Ectodermal cell (in vitro differentiated cells): ENCODE data around the gene TMEM54.

Experiments
- H3K27ac ChIP-seq: 2 replicates; pipeline ENCODE4 v1.7.0; 2013; ENCODE audit warnings: mild to moderate bottlenecking, low read depth, low read length; ENCODE audit not compliant: insufficient read depth, poor library complexity, severe bottlenecking
- H3K27me3 ChIP-seq: 2 replicates; pipeline ENCODE4 v1.7.0; 2013; ENCODE audit warnings: mild to moderate bottlenecking, low read length; ENCODE audit not compliant: insufficient read depth, control insufficient read depth, poor library complexity, severe bottlenecking
- H3K36me3 ChIP-seq: one replicate; pipeline ENCODE4 v1.7.0; 2013; ENCODE audit warnings: low read length; ENCODE audit not compliant: control insufficient read depth, insufficient read depth
- H3K4me1 ChIP-seq: one replicate; pipeline ENCODE4 v1.7.0; 2013; ENCODE audit warnings: low read length; ENCODE audit not compliant: control insufficient read depth, insufficient read depth
- H3K4me3 ChIP-seq: 2 replicates; pipeline ENCODE4 v1.7.0; 2013; ENCODE audit warnings: low read depth, low read length, control low read depth; ENCODE audit not compliant: insufficient read depth
- H3K9me3 ChIP-seq: 2 replicates; pipeline ENCODE4 v1.7.0; 2013; ENCODE audit warnings: mild to moderate bottlenecking, low read length, moderate library complexity; ENCODE audit not compliant: control insufficient read depth
- WGBS, 2 experiments: methylation state at CpG; one replicate each; pipeline ENCODE4 v1.1.7; 2013; ENCODE audit warnings: missing lambda C conversion rate in 2 of 2; 5-methylcytosine and 5-hydroxymethylcytosine counted together

TMEM54 gene

GRCh38 chr1:32888677-32889420 lies 12.3 kb downstream of the TMEM54 start:
- Histone ChIP-seq H3K36me3 (no peaks in the 10 kb centered on the region), H3K27ac (no peak overlapping the region), H3K9me3 (no peaks in the 10 kb centered on the region), H3K4me3 (no peak overlapping the region), H3K27me3 (peaks cover 53% of the 10 kb centered on the region), H3K4me1 (peaks cover 16% of the 10 kb centered on the region)
- 91 to 92% methylated on average over 24 of the region's 24 CpGs for WGBS, 2 experiments

- no peak overlapping the region for H3K4me3 ChIP-seq
- peaks cover 53% of the 10 kb centered on the region for H3K27me3 ChIP-seq
- 79% methylated on average over 3 of the region's 3 CpGs for WGBS, 2 experiments
- H3K4me1 ChIP-seq, result peaks cover 16% of the 10 kb centered on the region
- H3K36me3 ChIP-seq, result no peaks in the 10 kb centered on the region
- H3K27ac ChIP-seq, result no peak overlapping the region
- H3K9me3 ChIP-seq, result no peaks in the 10 kb centered on the region
Measured at GRCh38 chr1:32888134-32888533, 13.1 kb downstream of the TMEM54 start.

DNA sequence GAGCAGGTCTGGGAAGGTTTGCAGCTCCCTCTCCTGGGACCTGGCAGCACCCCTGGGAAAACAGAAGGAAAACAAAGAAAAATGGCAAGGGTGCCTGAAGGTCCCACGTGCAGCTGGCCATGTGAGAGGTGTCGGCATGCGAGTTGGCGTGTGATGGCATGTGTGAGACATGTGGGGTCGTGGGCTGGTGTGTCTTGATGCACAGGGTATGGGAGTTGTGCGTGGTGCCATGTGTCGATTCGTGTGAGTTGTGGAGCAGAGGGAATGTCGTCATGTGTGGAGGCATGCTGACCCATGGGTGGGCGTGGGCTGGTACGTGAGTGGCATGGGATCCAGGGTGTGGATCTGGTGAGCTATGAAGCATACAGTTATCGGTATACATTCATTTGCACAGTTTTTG lies 13.6 kb downstream of the TMEM54 start:
- no peaks in the 10 kb centered on the region for H3K36me3 ChIP-seq
- no peak overlapping the region for H3K4me3 ChIP-seq
- H3K27me3 ChIP-seq, result peaks cover 51% of the 10 kb centered on the region
- no peak overlapping the region for H3K27ac ChIP-seq
- H3K4me1 ChIP-seq, result peaks cover 16% of the 10 kb centered on the region
- H3K9me3 ChIP-seq, result no peaks in the 10 kb centered on the region
- 80 to 83% methylated on average over 12 of the region's 12 CpGs for WGBS, 2 experiments

DNA sequence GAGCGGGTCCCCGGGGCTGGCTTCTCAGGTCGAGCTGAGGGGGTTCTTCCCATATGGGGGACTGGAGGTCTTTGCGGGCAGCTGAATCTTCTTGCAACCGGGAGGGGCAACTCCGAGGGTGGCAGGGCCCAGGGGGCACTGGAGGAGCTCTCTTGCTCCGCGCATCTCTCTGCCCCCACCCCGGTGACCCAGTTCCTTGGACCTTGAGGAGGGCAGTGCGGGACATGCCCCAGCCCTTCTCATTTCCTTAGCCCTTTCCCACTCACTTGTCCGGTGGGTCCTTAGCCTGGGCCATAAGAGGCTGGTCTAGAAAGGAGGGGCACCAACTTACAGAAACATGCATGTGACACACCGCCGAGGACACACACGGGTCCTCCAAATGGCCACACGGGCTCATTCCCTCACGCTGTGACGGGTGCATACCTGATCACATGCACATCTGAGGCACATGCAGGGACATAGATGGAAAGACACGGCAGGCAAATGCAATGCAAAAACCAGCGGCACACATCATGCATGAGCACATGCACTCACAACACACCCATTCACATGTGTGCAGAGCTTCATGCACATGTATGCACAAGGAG lies 14.3 kb downstream of the TMEM54 start:
- no peak overlapping the region for H3K4me3 ChIP-seq
- 49 to 51% methylated on average over 19 of the region's 19 CpGs for WGBS, 2 experiments
- H3K27ac ChIP-seq, result no peak overlapping the region
- H3K36me3 ChIP-seq, result no peaks in the 10 kb centered on the region
- peaks cover 14% of the 10 kb centered on the region for H3K4me1 ChIP-seq
- H3K9me3 ChIP-seq, result no peaks in the 10 kb centered on the region
- peaks cover 44% of the 10 kb centered on the region for H3K27me3 ChIP-seq

GRCh38 chr1:32886004-32886827 lies 15.0 kb downstream of the TMEM54 start, which contains the start of gene HPCA:
Gene HPCA (plus strand): TSS chr1:32886491. CDS start chr1:32888899, 2,408 bp downstream.
- 7 to 8% methylated on average over 79 of the region's 79 CpGs for WGBS, 2 experiments
- Histone ChIP-seq H3K27ac (no peak within 1 kb of the TSS), H3K9me3 (no peaks in the 10 kb centered on the region), H3K4me1 (peaks cover 14% of the 10 kb centered on the region), H3K27me3 (peaks cover 39% of the 10 kb centered on the region), H3K4me3 (peak within 1 kb of the TSS; percentile 3), H3K36me3 (no peaks in the 10 kb centered on the region)

GRCh38 chr1:32885676-32886003 lies 15.5 kb downstream of the TMEM54 start:
- Histone ChIP-seq H3K9me3 (no peaks in the 10 kb centered on the region), H3K4me3 (no peak overlapping the region), H3K4me1 (peaks cover 14% of the 10 kb centered on the region), H3K27me3 (peaks cover 39% of the 10 kb centered on the region), H3K36me3 (no peaks in the 10 kb centered on the region), H3K27ac (no peak overlapping the region)
- 32 to 39% methylated on average over 8 of the region's 8 CpGs for WGBS, 2 experiments

GRCh38 chr1:32884726-32885125 lies 16.5 kb downstream of the TMEM54 start:
- Histone ChIP-seq H3K4me3 (no peak overlapping the region), H3K36me3 (no peaks in the 10 kb centered on the region), H3K4me1 (peaks cover 14% of the 10 kb centered on the region), H3K27ac (no peak overlapping the region), H3K9me3 (no peaks in the 10 kb centered on the region), H3K27me3 (peaks cover 39% of the 10 kb centered on the region)
- 62 to 65% methylated on average over 12 of the region's 12 CpGs for WGBS, 2 experiments

DNA sequence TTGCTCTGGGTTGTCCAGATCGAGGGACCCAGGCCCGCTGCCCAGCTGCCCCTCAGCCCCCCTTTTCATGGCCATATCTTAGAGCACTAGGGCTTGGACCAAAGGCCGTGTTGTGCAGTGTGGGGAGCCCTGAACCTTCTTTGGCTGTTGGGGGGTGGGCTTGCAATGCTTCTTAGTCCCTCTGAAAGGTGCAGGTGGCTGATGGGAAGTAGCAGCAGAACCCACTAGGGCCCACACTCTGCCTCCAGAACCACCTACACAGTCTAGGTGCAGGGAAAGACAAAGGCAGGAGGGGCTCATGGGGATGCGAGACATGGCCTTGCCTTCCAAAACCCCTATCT lies 17.2 kb downstream of the TMEM54 start:
- WGBS, 2 experiments, result 80 to 89% methylated on average over 4 of the region's 4 CpGs
- Histone ChIP-seq H3K36me3 (no peaks in the 10 kb centered on the region), H3K4me3 (no peak overlapping the region), H3K27ac (no peak overlapping the region), H3K9me3 (no peaks in the 10 kb centered on the region), H3K27me3 (peaks cover 39% of the 10 kb centered on the region), H3K4me1 (peaks cover 14% of the 10 kb centered on the region)

GRCh38 chr1:32883338-32884031 lies 17.7 kb downstream of the TMEM54 start:
- Histone ChIP-seq H3K4me3 (no peak overlapping the region), H3K27me3 (peaks cover 39% of the 10 kb centered on the region), H3K36me3 (no peaks in the 10 kb centered on the region), H3K27ac (no peak overlapping the region), H3K4me1 (peaks cover 15% of the 10 kb centered on the region), H3K9me3 (no peaks in the 10 kb centered on the region)
- WGBS, 2 experiments, result 89 to 90% methylated on average over 7 of the region's 7 CpGs
